Stimulated activated CD8-positive, alpha-beta memory T cell treated with anti-CD3 and anti-CD28 coated beads, Interleukin-2, amount 100 ng/mL, for 48 hours (primary cell): ENCODE data around the gene NINJ2.
"Not testable (repeated sequence)": the region's sequence is repeated elsewhere in the genome, so short reads cannot be mapped to it uniquely, and the experiment has no call there.

Experiments used
- DNase-seq, 2 donors: peaks; one replicate each; pipeline ENCODE4 v3.0.0-alpha.2; 2020; ENCODE audit warnings: low read depth in 2 of 2

NINJ2 gene

DNA sequence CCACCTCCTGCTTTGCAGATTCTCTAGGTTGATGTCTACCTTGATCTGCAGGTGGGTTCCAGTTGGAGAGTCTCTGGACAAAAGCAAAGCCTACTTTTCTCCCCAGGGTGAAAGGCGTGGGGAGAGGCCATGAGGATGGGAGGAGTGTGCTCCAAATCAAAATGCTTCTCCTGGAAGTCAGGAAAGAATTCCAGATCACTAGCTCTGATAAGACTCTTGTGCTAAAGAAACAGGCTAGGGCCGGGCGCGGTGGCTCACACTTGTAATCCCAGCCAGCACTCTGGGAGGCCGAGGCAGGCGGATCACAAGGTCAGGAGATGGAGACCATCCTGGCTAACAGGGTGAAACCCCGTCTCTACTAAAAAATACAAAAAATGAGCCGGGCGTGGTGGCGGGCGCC, 21.9 kb downstream of the NINJ2 start:
- not testable (repeated sequence) for DNase-seq

DNA sequence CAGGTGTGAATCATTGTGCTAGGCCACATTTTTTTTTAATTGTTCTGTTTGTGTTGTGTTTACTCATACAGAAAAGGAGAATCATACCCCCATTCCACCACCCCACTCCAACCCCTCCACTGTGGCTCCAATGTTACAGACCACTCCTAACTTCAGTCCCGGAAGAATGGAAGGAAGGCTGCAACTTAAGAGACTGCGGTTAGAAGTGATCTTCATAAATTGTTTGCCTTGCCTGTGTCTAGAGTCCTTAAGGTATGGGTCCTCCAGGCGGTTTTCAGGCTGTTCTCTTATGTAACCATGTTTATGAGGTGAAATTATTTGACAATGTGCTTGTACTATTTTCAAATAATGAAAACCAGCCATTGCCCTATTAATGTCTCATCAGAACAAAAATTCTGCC, 22.5 kb downstream of the NINJ2 start:
- no peak for DNase-seq

DNA sequence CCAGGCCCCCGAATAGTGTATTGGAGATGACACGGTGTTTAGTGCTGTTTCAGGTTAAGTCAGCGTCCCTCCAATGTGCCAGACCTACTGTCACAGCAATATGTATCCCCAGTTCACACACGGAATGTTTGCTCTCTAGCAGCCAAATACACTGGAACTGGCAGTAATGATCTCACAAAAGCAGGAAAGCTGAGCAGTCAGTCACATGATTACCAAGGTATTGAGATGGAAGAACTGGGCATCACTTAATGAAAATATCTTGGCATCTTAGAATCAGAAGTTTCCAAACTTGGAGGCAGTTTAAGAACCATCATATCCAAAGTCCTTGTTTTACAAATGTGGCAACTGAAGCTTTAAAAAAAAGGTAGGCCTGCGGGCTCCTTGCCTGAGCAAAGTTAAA, 23.3 kb downstream of the NINJ2 start:
- DNase-seq, result no peak

DNA sequence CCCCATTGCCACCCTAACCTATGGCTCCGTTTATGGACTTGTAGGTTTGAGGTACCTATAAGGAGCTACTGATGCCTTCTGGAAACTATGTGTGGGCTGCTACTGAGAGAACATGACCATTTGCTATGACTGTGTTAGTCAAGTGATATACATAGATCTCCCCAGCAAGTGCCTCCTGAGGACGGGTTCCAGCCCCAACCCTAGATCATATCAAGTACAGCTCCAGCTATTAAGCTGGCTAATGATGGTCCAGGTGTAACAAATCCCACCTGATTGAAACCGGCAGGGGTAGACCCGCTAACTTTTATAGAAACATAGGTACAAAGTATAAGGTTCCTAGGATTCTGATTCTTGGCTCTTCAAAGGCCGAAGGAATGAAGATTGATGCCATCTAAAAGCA, 23.7 kb downstream of the NINJ2 start:
- DNase-seq, result no peak

DNA sequence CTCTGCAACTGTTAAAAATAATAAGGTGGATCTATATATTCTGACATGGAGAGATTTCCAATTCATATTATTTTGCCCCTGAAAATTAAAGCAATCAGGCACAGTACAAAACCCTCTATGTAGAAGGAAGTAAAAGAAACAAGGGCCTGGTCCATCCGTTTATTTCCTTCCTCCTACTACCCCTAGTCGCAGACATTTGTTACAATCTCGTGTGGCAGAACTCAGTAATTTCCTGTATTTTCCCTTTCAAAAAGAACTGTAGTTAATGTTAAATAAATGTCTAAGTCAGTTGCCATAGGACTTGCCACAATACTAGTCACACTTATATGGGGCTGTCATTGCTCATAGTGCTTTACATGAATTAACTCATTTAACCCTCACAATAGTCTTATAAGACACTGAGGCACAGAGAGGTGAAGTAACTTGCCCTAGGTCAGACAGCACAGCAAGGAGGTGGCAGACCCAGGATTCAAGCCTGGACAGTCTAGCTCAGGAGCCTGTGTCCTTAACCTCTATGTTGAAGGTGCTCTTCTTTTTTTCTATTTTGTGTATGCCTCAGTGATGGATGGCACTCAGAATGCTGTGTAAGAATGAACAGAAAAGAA, 24.2 kb downstream of the NINJ2 start:
- DNase-seq, result no peak

DNA sequence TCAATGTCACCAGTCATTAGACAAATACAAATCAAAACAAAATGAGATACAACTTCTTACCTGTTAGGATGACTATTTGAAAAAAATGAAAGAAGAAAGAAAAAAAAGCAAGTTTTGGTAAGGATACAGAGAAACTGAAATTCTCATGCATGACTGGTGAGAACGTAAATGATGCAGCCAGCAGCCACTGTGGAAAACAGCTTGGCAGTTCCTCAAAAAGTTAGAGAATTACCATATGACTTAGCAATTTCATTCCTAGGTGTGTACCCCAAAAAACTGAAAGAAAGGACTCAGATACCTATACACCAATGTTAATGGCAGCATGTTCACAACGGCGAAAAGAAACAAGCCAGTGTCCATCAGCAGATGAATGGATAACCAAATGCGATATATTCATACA, 26.6 kb downstream of the NINJ2 start:
- no peak for DNase-seq

DNA sequence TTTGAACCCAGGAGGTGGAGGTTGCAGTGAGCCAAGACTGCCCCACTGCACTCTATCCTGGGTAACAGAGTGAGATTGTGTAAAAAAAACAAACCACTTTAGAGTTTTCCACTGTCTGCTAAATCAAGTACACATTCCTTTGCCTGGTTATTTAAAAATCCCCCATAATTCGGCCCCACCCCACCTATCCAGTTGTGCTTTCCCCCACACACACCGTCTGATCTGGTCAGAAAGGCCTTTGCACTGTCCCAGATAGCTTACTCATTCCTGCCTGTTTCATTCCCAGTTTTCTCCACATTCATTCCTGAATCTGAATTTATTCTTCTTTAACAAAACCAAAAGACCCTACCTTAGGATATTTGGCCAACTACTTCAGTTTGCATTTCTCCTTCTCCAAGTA, 29.5 kb downstream of the NINJ2 start:
- DNase-seq, result no peak

DNA sequence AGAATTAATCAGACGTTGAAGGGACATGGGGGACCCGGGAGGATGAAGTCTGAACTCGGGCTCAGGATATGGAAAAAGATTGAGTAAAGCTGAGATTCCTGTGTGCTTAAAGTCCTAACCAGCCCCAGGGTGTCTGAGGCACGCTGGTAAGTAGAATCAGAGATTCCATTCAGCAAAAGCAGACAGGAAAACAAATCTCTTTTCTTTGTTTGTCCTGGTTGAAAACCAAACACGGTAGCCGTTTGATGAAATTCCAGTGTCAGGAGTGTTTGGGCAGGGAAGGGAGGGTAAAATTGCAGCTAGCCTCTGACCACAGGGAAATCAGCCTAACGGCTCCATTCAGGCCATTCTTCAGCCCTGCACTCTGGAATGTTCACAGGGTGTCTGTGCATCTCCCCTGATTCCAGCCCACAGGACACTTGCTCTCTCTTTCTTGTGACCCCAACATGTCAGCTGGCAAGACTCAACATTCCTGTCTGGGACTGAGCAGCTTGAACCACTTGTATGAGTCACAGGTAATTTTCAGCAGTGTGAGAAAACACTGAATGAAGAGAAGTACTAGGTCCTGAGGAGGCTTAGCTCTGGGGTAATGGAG, 31.0 kb downstream of the NINJ2 start:
- DNase-seq, result no peak

DNA sequence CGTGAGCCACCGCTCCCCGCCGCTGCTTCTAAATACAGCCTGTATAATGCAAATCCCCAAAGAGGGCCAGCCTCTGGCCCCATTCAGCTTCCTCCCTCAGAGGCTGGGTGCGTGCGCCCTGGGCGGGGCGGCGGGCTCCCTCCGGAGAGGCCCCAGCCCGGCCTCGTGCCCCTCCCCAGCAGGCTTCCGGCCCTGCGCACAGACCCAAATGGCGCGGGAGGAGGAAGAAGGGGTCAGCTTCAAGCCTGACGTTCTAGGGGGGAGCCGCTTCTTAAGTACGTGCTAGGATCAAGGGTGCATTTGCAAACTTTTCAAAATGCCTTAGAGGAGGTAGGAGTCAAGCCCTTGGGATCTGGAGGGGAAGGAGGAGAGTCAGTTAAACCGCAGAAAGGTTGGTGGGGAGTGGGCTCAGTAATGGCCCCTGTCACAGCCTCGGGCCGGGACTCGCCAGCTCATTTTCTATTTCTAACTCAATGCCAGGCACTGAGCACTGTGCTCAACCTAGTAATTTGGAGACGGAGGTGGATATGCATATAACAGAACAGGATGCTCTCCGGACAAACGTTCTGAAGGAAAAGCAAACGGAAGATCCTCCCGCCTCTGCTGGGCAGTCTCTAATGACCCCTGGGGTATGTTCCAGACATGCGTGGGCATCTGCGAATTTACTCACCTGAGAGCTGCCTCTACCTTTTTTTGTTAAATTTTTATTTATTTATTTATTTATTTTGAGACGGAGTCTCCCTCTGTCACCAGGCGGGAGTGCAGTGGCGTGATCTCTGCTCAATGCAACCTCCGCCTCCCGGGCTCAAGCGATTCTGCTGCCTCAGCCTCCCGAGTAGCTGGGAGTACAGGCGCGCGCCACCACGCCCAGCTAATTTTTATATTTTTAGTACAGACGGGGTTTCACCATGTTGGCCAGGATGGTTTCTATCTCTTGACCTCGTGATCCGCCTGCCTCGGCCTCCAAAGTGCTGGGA, 32.3 kb downstream of the NINJ2 start:
- DNase-seq, result peak; percentile 61 to 63

DNA sequence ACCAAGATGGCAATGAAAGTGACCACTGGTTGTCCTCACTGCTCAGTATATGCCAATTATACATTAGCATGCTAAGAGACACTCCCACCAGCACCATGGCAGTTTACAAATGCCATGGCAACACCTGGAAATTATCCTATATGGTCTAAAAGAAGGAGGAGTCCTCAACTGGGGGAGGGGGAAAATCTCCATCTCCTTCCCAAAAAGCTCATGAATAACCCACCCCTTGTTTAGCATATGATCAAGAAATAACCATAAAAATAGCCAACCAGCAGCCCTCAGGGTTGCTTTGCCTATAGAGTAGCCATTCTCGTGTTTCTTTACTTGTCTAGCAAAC, 34.5 kb downstream of the NINJ2 start:
- not testable (repeated sequence) for DNase-seq

DNA sequence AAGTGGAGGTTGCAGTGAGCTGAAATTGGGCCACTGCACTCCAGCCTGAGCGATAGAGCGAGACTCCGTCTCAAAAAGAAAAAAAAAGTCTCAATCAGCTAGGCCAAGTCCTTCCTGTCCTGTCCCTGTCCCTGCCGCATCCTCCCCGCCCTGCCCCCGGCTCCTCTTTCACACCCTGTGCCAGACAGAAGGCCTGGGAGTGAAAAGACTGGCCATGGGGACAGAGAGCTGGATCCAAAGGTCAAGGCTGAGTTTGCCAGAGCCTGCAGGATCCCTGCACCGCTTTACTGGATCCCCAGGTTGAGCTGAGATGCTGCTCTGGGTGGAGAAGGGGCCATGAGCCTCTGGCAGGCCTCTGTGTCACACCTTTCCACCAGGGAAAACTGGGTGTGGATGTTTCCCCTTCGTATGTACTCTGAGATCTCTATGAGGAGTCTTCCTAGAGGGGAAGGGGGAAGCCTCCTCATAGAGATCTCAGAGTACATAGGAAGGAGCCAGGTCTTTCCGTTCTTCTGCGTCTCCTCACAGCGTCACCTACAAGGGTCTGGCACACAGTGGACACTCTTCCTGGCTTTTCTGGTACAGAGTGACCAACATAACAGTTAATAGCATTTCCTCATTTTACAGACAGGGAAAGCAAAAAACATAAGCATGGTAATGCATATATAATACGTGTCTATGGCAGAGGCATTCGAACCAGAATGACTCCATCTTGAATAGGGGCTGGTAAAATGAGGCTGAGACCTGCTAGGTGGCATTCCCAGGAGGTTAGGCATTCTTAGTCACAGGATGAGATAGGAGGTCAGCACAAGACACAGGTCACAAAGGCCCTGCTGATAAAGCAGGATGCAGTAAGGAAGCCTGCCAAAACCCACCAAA, 35.1 kb downstream of the NINJ2 start:
- DNase-seq, result no peak

DNA sequence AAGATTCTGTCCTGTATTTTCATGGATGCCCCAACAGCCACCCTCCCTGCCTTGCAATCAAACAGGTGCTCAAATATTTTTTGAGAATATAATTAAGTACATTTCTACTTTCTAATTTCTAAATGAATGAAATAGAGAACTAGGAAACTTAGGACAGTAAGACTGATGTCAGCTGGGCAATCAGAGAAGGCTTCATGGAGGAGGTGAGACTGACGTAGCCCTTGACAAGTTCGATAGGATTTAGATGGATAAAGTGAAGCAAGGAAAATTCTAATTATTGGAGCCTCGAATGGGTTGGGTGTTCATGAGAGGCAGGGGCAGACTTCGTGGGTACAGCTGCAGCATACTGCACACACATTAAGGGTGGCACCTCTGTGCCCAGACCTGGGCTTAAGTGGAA, 36.0 kb downstream of the NINJ2 start:
- DNase-seq, result no peak

DNA sequence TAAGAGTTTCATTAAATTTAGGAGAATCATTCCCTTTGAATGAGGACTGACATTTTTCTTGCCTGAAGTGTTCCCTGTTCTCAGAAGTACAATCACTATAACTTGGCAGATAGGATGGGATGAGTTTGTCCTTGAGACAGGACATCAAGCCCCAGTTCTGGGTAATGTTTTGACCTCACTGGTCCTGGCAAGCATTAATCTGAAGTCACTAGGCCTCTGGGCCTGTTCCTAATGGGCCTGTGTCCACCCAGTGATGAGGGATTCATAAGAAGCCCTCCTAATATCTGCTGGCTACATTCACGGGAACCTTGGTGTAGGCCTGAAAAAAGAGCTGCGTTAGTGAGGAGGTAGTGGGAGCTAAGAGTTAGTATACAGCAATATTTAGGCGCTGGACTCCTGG, 37.2 kb downstream of the NINJ2 start:
- no peak for DNase-seq

DNA sequence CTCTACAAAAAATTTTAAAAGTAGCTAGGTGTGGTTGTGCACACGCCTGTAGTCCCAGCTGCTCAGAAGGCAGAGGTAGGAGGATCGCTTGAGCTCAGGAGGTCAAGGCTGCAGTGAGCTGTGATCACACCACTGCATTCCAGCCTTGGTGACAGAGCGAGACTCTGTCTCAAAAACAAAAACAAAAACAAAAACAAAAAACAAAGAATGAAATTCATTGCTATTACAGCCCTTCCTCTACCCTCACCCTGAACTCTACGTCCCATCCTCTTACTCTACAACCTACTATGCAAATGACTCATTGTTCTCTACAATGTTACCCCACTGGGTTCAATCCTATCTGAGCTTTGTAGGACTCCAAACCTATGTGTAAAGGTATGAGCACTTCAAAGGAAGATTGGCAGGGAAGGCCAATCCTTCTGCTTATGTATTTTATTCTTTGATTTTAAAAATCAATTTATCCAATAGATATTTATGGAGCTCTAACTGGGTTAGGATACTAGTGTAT, 39.3 kb downstream of the NINJ2 start:
- no peak for DNase-seq

DNA sequence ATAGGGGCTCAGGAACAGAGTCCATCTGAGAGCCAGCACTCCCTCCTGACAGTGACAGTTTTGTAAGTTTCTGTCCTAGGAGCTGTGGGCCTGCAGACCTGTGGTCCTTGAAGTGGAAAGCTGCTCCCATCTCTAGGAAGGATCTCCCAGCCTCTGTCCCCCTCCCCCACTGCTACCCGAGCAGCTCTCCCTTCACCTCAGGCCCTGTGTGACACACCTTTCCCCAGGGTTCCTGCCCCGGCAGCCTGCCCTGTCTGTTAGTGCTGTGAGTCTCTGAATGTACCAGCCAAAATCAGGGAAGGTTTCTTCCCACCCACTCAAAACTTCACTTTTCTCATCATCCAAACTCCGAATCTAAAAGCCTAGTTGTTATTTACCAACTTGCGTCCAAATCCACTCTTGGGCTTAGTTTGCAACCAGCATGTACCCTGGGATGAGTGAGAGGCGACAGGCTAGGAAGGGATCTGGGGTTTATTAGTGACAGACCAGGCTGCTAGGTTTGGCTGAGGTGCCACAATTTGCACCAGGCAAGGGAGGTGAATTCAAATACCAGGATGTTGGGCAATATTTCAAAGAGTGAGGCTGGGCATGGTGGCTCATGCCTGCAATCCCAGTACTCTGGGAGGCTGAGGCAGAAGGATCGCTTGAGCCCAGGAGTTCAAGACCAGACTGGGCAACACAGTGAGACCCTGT, 39.9 kb downstream of the NINJ2 start:
- no peak for DNase-seq

DNA sequence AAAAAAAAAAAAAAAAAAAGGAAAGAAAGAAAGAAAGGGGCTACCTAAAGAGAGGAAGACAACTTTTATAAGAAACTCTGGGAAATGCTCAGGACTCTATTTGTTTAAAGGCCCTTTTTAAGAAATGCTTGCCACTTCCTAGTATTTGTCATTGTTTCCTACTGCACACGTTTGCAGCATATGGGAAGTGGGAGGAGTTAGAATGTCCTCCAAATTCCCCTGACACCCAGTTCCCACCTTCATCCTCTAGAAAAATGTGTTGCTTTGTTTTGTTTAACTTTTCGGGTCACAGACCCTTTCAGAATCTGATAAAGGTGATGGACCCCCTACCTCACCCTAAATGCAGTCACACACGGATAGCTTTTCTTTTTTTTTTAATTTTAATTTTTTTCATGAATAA, 40.8 kb downstream of the NINJ2 start:
- DNase-seq, result no peak

DNA sequence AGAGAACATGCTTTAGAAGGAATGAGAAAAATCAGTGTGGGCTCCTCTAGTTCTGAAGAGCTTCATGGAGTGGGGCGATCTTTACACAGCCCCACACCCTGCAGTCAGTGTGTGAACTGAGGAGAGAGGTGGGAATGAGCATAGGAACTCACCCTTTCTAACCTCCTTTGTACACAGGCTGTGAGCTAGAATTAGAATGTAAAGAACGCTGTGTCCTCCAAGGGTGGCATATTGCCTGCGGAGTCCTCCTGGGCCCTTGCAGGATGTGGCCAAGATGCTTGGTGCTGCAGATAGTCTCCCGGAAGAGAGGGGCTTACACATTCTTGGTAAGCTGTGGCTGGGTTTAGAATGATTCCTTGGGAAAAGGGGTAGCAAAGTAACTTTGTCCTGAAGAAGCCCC, 43.9 kb downstream of the NINJ2 start:
- no peak for DNase-seq

DNA sequence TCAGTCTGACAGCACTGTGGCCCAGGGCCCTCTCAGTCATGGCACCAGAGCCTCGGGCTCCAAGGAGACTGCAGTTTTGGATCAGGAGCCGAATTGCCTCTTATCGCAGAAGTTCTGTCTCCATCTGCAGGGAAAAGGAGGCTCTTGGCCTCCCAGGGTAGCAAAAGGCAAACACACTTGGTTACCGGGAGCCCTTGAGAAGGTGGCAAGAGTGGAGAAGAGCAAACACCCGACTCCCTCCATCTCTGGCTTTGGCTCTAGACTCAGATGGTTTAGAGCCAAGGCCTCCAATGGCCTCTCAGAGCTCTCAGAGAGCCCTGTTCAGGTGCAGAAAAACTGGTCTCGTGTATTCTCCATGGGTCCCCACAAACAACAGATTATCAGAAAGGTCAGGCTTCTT, 44.6 kb downstream of the NINJ2 start:
- no peak for DNase-seq

DNA sequence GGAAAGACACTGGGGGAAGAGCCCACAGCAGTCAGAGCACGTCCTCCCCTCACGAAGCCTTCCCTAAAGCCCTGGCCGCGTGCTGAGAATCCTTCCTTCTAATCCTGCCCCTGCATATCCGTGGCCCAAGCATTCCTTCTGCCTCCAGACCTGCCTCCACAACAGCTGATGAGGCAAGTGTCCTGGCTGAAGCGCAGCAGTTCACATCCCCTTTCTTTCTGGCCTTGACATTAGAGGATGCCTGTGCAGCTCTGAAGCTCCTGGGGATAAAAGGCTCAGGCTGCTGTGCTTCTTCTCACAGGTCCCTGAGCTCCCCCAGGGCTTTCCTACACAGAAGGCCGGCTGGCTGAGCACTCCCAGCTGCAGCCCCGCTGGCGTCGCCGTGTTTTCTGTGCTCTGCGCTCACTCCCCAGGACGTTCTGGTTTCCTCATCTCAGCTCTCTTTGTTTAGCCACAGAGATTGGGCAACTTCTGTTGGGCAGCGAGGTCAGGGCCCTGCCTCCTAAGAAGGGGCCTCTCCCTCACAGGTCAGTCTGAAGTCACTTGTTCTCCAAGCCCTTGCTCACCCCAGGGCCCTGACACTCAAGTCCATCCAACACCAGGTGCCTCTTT, 45.8 kb downstream of the NINJ2 start:
- DNase-seq, result no peak

DNA sequence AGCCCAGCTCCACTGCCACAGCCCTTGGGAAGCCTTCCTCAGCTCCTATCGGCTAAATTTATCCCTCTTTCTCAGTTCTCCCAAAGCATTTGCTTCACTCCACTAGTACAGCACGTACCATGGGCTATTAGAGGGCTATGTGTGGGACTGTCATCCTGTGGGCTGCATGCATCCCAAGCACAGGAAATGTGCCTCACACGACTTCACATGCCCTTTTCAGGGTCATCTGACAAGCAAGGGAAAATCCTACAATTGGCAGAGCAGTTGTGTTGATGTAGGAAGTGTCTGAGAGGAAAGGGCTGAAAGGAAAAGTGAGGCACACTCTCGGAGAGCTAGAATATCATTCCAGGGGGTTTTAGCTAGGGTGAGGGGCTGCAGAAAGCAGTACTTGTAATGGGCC, 47.6 kb downstream of the NINJ2 start:
- no peak for DNase-seq
